ENCODE data around the gene DNAJC1.
A peak's percentile ranks its signal among the peaks of the same experiment; 100 is the strongest.
"Not testable (repeated sequence)": the region's sequence is repeated elsewhere in the genome, so short reads cannot be mapped to it uniquely, and the experiment has no call there.

Gene DNAJC1

GRCh38 chr10:21726601-21727225, 276.8 kb downstream of the DNAJC1 start:
- DNase-seq (ENCODE audit: insufficient read length) = no peak
- TF ChIP-seq POLR2A (IDR thresholded peaks at IDR 0.05; ENCODE audit: low read depth, low read length) = no peak
- no peak for TF ChIP-seq TAF1 (IDR thresholded peaks at IDR 0.05; ENCODE audit: borderline replicate concordance, low read depth, low read length)
- no peak for TF ChIP-seq POLR2AphosphoS5 (IDR thresholded peaks at IDR 0.05; ENCODE audit: low read depth, low read length)
- no peak for FAIRE-seq

GRCh38 chr10:21724687-21725367, 278.7 kb downstream of the DNAJC1 start:
- FAIRE-seq = no peak
- TF ChIP-seq POLR2A (IDR thresholded peaks at IDR 0.05; ENCODE audit: low read depth, low read length) (no peak), POLR2AphosphoS5 (IDR thresholded peaks at IDR 0.05; ENCODE audit: low read depth, low read length) (no peak), TAF1 (IDR thresholded peaks at IDR 0.05; ENCODE audit: borderline replicate concordance, low read depth, low read length) (no peak)
- no peak for DNase-seq (ENCODE audit: insufficient read length)

- no peak for FAIRE-seq
- no peak for TF ChIP-seq POLR2A (IDR thresholded peaks at IDR 0.05; ENCODE audit: low read depth, low read length)
- no peak for TF ChIP-seq POLR2AphosphoS5 (IDR thresholded peaks at IDR 0.05; ENCODE audit: low read depth, low read length)
- no peak for TF ChIP-seq TAF1 (IDR thresholded peaks at IDR 0.05; ENCODE audit: borderline replicate concordance, low read depth, low read length)
- DNase-seq (ENCODE audit: insufficient read length) = no peak
Measured at GRCh38 chr10:21724020-21724589, 279.4 kb downstream of the DNAJC1 start.

GRCh38 chr10:21722209-21722608, 281.3 kb downstream of the DNAJC1 start:
- FAIRE-seq = no peak

GRCh38 chr10:21721000-21721665, 282.4 kb downstream of the DNAJC1 start:
- FAIRE-seq = no peak
- TF ChIP-seq POLR2AphosphoS5 (IDR thresholded peaks at IDR 0.05; ENCODE audit: low read depth, low read length) = no peak
- no peak for TF ChIP-seq TAF1 (IDR thresholded peaks at IDR 0.05; ENCODE audit: borderline replicate concordance, low read depth, low read length)
- no peak for TF ChIP-seq POLR2A (IDR thresholded peaks at IDR 0.05; ENCODE audit: low read depth, low read length)
- DNase-seq (ENCODE audit: insufficient read length) = no peak

More at GRCh38 chr10:21722209-21722608, 281.3 kb downstream of the DNAJC1 start:
- no peak for DNase-seq (ENCODE audit: insufficient read length)
- no peak for TF ChIP-seq POLR2AphosphoS5 (IDR thresholded peaks at IDR 0.05; ENCODE audit: low read depth, low read length)
- TF ChIP-seq POLR2A (IDR thresholded peaks at IDR 0.05; ENCODE audit: low read depth, low read length) = no peak
- no peak for TF ChIP-seq TAF1 (IDR thresholded peaks at IDR 0.05; ENCODE audit: borderline replicate concordance, low read depth, low read length)

- FAIRE-seq = peak; percentile 5
- DNase-seq (ENCODE audit: insufficient read length) = no peak
- TF ChIP-seq POLR2AphosphoS5 (IDR thresholded peaks at IDR 0.05; ENCODE audit: low read depth, low read length) (no peak), TAF1 (IDR thresholded peaks at IDR 0.05; ENCODE audit: borderline replicate concordance, low read depth, low read length) (no peak), POLR2A (IDR thresholded peaks at IDR 0.05; ENCODE audit: low read depth, low read length) (no peak)
Measured at GRCh38 chr10:21720090-21720489, 283.4 kb downstream of the DNAJC1 start.

GRCh38 chr10:21719502-21719901, 284.0 kb downstream of the DNAJC1 start:
- DNase-seq (ENCODE audit: insufficient read length) (no peak), FAIRE-seq (no peak)
- TF ChIP-seq TAF1 (IDR thresholded peaks at IDR 0.05; ENCODE audit: borderline replicate concordance, low read depth, low read length) (no peak), POLR2AphosphoS5 (IDR thresholded peaks at IDR 0.05; ENCODE audit: low read depth, low read length) (no peak), POLR2A (IDR thresholded peaks at IDR 0.05; ENCODE audit: low read depth, low read length) (no peak)

- FAIRE-seq; DNase-seq (ENCODE audit: insufficient read length): not testable (repeated sequence)
Measured at GRCh38 chr10:21717437-21718054, 286.0 kb downstream of the DNAJC1 start.

GRCh38 chr10:21715531-21716195, 287.9 kb downstream of the DNAJC1 start:
- DNase-seq (ENCODE audit: insufficient read length) (no peak), FAIRE-seq (peak; percentile 9)
- no peak for TF ChIP-seq TAF1 (IDR thresholded peaks at IDR 0.05; ENCODE audit: borderline replicate concordance, low read depth, low read length)
- TF ChIP-seq POLR2A (IDR thresholded peaks at IDR 0.05; ENCODE audit: low read depth, low read length) = no peak
- no peak for TF ChIP-seq POLR2AphosphoS5 (IDR thresholded peaks at IDR 0.05; ENCODE audit: low read depth, low read length)

- FAIRE-seq (no peak), DNase-seq (ENCODE audit: insufficient read length) (no peak)
- TF ChIP-seq POLR2A (IDR thresholded peaks at IDR 0.05; ENCODE audit: low read depth, low read length) (no peak), TAF1 (IDR thresholded peaks at IDR 0.05; ENCODE audit: borderline replicate concordance, low read depth, low read length) (no peak), POLR2AphosphoS5 (IDR thresholded peaks at IDR 0.05; ENCODE audit: low read depth, low read length) (no peak)
Measured at GRCh38 chr10:21712975-21713374, 290.6 kb downstream of the DNAJC1 start.

- no peak for TF ChIP-seq POLR2A (IDR thresholded peaks at IDR 0.05; ENCODE audit: low read depth, low read length)
- TF ChIP-seq POLR2AphosphoS5 (IDR thresholded peaks at IDR 0.05; ENCODE audit: low read depth, low read length) = no peak
- no peak for TF ChIP-seq TAF1 (IDR thresholded peaks at IDR 0.05; ENCODE audit: borderline replicate concordance, low read depth, low read length)
- DNase-seq (ENCODE audit: insufficient read length) = no peak
- FAIRE-seq = no peak
Measured at GRCh38 chr10:21707498-21707897, 296.0 kb downstream of the DNAJC1 start.

Measured in GM12892 (cell line).